ACC112 (cell line): Measurements from ENCODE around the gene IFNA1.
A peak's percentile ranks its signal among the peaks of the same experiment; 100 is the strongest.
"Not testable (repeated sequence)": the region's sequence is repeated elsewhere in the genome, so short reads cannot be mapped to it uniquely, and the experiment has no call there.

Experiments
- H2AFZ ChIP-seq: fragments of 200-600 bp; sonication (generic); one replicate; pipeline ENCODE4 v1.6.0; 2017; ENCODE audit warnings: antibody characterized with exemption, low read length; ENCODE audit not compliant: unreplicated experiment
- H3K27ac ChIP-seq: fragments of 200-600 bp; sonication (generic); 2 replicates; pipeline ENCODE4 v1.5.1; 2014; ENCODE audit warnings: low read depth, mild to moderate bottlenecking, antibody characterized with exemption, low read length, moderate library complexity
- H3K27me3 ChIP-seq: fragments of 200-600 bp; sonication (generic); 2 replicates; pipeline ENCODE4 v1.6.1; 2014; ENCODE audit warnings: mild to moderate bottlenecking, antibody characterized with exemption, low read length, moderate library complexity, mixed read lengths; ENCODE audit not compliant: insufficient read depth
- H3K36me3 ChIP-seq: fragments of 200-600 bp; sonication (generic); 2 replicates; pipeline ENCODE4 v1.6.1; 2016; ENCODE audit warnings: mild to moderate bottlenecking, antibody characterized with exemption, low read length, moderate library complexity, mixed read lengths; ENCODE audit not compliant: insufficient read depth
- H3K4me1 ChIP-seq: fragments of 200-600 bp; sonication (generic); one replicate; pipeline ENCODE4 v1.6.1; 2016; ENCODE audit warnings: low read length, mixed read lengths; ENCODE audit not compliant: insufficient read depth, unreplicated experiment, control insufficient read depth
- H3K4me3 ChIP-seq: fragments of 200-600 bp; sonication (generic); 2 replicates; pipeline ENCODE4 v1.5.1; 2014; ENCODE audit warnings: mild to moderate bottlenecking, low read depth, low read length
- H3K79me2 ChIP-seq: fragments of 200-600 bp; sonication (generic); one replicate; pipeline ENCODE4 v1.6.0; 2016; ENCODE audit warnings: low read length; ENCODE audit not compliant: control insufficient read depth, unreplicated experiment, insufficient read depth

The IFNA1 gene

DNA sequence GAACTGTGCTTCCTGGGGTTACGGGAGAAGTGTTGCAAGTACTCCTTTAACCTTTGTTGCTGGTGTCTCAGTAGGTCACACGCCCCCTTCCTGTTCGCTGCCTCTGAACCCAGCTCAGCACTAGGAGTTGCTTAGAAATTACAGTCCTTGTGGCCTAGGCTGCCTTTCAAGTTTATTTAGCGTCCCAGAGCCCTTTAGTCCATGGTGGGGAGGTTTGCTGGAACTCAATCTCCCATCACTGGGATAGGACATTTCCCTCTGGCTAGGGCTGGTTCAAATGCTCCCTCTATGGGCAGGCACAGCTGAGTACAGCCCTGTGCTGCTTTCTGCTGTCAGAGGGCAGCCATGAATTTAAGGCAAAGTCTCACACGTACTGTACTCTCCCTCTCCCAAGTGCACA is 26.6 kb upstream of the IFNA1 start:
- H3K27me3 ChIP-seq: no peaks in the 10 kb centered on the region
- no peak overlapping the region for H3K4me3 ChIP-seq
- no peaks in the 10 kb centered on the region for H3K36me3 ChIP-seq
- H3K79me2 ChIP-seq: no peaks in the 10 kb centered on the region
- H2AFZ ChIP-seq: no peak overlapping the region
- peaks cover 18% of the 10 kb centered on the region for H3K4me1 ChIP-seq
- H3K27ac ChIP-seq: no peak overlapping the region

GRCh38 chr9:21414220-21414940 is 25.9 kb upstream of the IFNA1 start:
- H3K27me3 ChIP-seq: no peaks in the 10 kb centered on the region
- no peaks in the 10 kb centered on the region for H3K79me2 ChIP-seq
- no peak overlapping the region for H3K27ac ChIP-seq
- H3K36me3 ChIP-seq: no peaks in the 10 kb centered on the region
- H2AFZ ChIP-seq: no peak overlapping the region
- peaks cover 19% of the 10 kb centered on the region for H3K4me1 ChIP-seq
- no peak overlapping the region for H3K4me3 ChIP-seq

- H3K27ac ChIP-seq: no peak overlapping the region
- no peaks in the 10 kb centered on the region for H3K36me3 ChIP-seq
- H3K4me3 ChIP-seq: no peak overlapping the region
- H2AFZ ChIP-seq: no peak overlapping the region
- no peaks in the 10 kb centered on the region for H3K27me3 ChIP-seq
- no peaks in the 10 kb centered on the region for H3K79me2 ChIP-seq
- H3K4me1 ChIP-seq: peaks cover 20% of the 10 kb centered on the region
Observed at GRCh38 chr9:21415493-21416267, 24.6 kb upstream of the IFNA1 start.

DNA sequence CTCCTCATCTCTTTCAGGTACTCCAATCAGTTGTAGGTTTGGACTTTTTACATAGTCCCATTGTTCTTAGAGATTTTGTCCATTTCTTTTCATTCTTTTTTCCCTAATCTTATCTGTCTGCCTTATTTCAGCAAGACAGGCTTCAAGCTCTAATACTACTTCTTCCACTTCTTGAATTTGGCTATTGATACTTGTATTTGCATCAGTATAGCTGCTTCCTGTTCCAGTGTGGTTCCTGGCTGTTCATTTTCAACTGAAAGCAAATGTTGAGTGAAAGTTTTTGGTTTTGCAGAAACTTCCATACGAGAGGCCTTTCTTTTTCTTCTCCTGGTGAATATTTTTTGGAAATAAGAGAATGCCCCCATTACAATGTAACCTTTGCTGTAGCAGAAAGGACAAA is 12.0 kb upstream of the IFNA1 start:
- Histone ChIP-seq H3K79me2 (no peaks in the 10 kb centered on the region), H3K27ac (no peak overlapping the region), H3K36me3 (no peaks in the 10 kb centered on the region), H2AFZ (no peak overlapping the region), H3K4me3 (no peak overlapping the region), H3K27me3 (peaks cover 42% of the 10 kb centered on the region), H3K4me1 (no peaks in the 10 kb centered on the region)

- Histone ChIP-seq H3K4me3 (no peak overlapping the region), H2AFZ (no peak overlapping the region), H3K27ac (no peak overlapping the region), H3K79me2 (no peaks in the 10 kb centered on the region), H3K27me3 (peaks cover 42% of the 10 kb centered on the region), H3K4me1 (no peaks in the 10 kb centered on the region), H3K36me3 (no peaks in the 10 kb centered on the region)
Observed at GRCh38 chr9:21429191-21429590, 11.0 kb upstream of the IFNA1 start.

DNA sequence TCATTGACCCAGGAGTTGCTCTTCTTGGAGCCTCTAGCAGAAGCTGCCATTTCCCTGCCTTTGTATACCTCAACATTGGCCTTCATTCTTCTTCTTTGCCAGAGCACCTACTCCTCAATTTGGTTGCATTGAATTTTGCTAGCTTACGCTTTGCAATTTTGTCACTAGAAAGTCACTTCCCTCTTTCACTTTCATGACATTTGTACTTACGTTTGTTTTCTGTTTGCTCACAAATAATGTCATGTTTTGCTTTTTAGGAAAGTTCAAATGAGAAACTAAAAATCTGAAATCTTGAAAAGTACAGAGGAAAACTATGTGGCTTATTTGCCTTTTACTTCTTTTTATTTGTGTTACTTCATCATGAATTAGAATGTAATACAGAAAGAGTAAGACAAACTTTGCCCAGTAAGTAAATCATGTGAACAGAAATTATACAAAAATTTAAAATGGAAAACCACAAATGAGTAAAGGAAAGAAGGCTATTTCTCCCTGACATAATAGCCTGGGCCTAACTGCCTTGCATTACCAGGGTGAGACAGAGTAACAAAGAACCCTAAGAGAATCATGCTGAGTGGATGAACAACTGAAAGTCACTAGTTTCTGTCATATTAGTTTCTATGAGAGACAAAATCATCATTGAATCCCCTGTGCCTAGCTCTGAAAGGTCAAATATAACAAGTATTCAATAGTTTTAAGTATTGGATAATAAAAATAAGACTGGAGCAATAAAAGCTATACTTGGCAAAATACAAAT is 7.4 kb upstream of the IFNA1 start:
- Histone ChIP-seq H2AFZ (no peak overlapping the region), H3K79me2 (no peaks in the 10 kb centered on the region), H3K36me3 (no peaks in the 10 kb centered on the region), H3K4me1 (no peaks in the 10 kb centered on the region), H3K27ac (no peak overlapping the region), H3K4me3 (no peak overlapping the region), H3K27me3 (peaks cover 19% of the 10 kb centered on the region)

- no peaks in the 10 kb centered on the region for H3K4me1 ChIP-seq
Observed at GRCh38 chr9:21434202-21435014, 5.8 kb upstream of the IFNA1 start.

DNA sequence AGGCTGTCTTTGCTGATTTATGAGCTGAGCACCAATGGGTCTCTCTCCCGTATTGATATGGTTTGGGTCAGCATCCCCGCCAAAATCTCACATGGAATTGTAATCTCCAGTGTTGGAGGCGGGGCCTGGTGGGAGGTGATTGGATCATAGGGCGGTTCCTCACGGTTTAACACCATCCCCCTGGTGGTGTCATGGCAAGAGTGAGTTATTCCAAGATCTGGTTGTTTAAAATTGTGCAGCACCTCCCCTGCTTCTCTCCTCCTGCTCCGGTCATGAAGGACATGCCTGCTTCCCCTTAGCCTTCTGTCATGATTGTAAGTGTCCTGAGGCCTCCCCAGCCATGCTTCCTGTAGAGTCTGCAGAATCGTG is 5.2 kb upstream of the IFNA1 start:
- not testable (repeated sequence) for H3K4me3 ChIP-seq, H3K79me2 ChIP-seq, H3K27me3 ChIP-seq, H3K36me3 ChIP-seq, H3K27ac ChIP-seq, H3K4me1 ChIP-seq, H2AFZ ChIP-seq

More at GRCh38 chr9:21434202-21435014, 5.8 kb upstream of the IFNA1 start:
- no peaks in the 10 kb centered on the region for H3K79me2 ChIP-seq
- peak overlapping the region; percentile 15 for H2AFZ ChIP-seq
- peaks cover 11% of the 10 kb centered on the region; the same call in 1 of the 2 replicates for H3K27me3 ChIP-seq
- no peaks in the 10 kb centered on the region for H3K36me3 ChIP-seq
- H3K27ac ChIP-seq: no peak overlapping the region
- H3K4me3 ChIP-seq: 0 out of 2 replicates have a peak overlapping the region, but pooled peaks have one; percentile 11

DNA sequence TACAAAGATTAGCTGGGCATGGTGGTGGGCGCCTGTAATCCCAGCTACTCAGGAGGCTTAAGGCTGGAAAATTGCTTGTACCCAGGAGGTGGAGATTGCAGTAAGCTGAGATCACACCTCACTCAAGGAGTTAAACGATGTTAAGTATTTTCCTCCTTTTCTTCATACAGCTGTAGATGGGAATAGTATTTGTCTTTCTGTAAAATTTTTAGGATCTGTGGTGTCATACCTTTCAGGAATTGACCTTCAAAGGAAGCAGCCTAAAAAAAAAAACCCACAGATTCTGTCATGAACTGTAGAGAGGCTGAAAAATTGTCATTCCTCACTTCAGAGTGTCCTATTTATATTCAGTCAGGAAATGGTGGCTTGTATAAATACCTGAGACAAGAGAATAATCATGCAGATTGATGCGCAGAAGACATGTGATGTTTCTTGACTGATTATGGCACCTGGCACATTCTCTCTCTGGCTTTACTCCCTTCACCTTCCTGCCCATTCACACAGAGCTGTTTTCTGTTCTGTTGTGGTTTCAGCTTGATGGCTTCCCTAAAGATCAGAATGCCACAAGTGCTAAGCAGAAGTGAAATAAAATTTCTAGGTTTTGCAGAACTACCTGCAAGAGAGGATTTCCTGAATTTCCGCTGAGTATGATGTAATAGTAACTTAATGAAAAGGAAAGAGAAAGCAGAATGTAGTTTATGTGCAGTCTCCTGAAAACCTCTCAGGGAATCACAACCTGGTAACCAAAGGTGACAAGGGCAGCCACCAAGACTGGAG is 3.8 kb downstream of the IFNA1 start:
- no peak overlapping the region for H3K4me3 ChIP-seq
- H3K27me3 ChIP-seq: no peaks in the 10 kb centered on the region
- H2AFZ ChIP-seq: no peak overlapping the region
- H3K79me2 ChIP-seq: no peaks in the 10 kb centered on the region
- no peaks in the 10 kb centered on the region for H3K36me3 ChIP-seq
- no peaks in the 10 kb centered on the region for H3K4me1 ChIP-seq
- H3K27ac ChIP-seq: no peak overlapping the region
